Glomerular visceral epithelial cell (primary cell): ENCODE data around the gene OR2H2.

Experiments
- DNase-seq: peaks from one replicate; pipeline ENCODE4 v3.0.0-alpha.2; 2016; ENCODE audit errors: extremely low spot score

The OR2H2 gene

DNA sequence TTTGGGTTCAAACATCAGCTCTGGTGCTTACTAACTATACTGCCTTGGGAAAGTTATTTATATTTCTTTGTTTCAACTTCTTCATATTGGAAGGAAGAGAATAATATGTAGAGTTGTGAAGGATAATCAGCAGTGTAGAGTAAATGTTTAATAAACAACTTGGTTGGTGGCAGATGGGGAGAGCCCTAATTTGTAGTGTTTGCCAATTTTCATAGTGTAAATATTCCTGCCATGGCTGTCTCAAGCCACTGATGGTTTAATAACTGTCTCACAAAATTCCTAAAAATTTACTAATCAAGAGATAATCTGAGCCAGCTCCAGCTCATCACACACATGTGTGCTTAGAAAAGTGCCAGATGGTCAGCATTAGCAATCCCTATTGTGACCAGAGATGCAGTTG lies at the start of gene OR2H2:
Gene OR2H2, plus strand, starts transcription at position 301 of the 400 bp plus-strand sequence. CDS start 2,824 bp downstream, outside the sequence.
- DNase-seq: no peak

DNA sequence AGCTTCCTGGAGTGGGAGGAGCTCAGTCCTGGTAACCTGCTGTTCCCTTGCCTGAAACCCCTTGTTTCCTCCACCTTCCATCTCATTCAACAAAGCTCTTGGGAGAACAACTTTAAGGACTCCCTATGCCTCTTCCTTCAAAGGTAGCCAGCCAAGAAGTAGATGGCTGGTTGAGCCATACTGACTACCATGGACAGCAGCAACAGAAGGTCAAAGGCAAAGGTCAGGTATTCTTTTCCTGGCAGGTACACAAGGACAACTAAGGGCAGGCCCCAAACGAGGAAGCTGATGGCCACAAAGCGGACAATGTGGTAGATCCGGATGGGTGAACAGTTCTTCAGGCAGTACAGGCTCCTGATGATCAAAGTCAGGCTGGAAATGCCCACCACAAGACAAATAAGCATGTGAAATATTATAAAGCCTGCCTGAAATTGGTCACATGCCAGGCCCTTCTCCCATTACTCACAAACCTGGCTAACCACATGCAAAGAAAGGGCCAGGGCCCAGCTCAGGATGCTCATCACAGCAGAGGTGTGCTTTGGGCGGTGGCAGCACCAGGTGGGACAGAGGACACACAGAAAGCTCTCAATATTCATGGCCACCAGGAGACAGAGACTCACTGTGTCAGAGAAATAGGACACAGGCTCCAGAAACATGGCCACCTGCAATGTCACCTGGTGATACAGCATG lies 47.1 kb upstream of the OR2H2 start:
- peak; percentile 9 for DNase-seq

DNA sequence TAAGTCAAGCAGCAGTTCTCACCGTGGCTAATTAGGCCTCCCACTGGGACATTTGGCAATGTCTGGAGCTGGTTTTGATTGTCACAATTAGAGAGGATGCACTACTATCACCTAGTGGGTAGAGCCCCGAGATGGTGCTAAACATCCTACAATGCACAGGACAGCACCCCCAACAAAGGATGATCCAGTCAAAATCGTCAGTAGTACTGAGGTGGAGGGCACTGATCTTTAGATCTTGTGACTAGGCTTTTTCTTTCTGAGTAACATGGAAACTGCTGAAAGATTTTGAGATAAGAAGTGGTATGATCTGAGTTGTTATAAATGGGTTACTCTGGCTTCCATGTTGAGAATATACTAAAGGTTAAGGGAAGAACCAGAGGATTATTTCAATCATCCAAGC lies 37.3 kb upstream of the OR2H2 start:
- no peak for DNase-seq

DNA sequence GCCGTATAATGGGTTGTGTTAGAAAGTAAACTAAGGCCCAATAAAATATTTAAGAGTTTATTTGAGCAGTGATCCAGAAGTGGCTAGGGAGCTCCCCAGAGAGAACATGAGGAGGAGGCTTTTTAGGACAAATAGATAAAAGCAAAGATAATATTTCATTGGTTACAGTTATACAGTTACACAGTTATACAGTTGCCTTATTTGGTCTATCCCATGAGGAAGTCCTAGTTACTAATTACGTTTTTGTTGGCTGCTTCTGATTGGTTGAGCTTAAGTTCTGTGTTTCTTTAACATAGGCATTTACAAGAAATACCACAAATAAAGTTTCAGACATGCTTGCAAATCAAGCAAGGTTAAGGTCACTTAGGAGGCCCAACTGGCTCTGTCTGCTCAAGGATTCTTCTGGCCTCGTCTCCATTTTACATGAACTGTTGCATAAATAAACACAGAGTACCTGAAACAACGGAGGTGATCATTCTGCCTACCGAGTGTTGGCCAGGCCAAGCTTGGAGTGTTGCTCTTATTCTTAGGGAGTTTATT lies 32.3 kb upstream of the OR2H2 start:
- peak; percentile 51 for DNase-seq

DNA sequence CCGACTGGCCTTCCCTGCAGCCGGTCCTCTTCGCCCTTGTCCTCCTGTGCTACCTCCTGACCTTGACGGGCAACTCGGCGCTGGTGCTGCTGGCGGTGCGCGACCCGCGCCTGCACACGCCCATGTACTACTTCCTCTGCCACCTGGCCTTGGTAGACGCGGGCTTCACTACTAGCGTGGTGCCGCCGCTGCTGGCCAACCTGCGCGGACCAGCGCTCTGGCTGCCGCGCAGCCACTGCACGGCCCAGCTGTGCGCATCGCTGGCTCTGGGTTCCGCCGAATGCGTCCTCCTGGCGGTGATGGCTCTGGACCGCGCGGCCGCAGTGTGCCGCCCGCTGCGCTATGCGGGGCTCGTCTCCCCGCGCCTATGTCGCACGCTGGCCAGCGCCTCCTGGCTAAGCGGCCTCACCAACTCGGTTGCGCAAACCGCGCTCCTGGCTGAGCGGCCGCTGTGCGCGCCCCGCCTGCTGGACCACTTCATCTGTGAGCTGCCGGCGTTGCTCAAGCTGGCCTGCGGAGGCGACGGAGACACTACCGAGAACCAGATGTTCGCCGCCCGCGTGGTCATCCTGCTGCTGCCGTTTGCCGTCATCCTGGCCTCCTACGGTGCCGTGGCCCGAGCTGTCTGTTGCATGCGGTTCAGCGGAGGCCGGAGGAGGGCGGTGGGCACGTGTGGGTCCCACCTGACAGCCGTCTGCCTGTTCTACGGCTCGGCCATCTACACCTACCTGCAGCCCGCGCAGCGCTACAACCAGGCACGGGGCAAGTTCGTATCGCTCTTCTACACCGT lies 31.5 kb upstream of the OR2H2 start:
- no peak for DNase-seq

DNA sequence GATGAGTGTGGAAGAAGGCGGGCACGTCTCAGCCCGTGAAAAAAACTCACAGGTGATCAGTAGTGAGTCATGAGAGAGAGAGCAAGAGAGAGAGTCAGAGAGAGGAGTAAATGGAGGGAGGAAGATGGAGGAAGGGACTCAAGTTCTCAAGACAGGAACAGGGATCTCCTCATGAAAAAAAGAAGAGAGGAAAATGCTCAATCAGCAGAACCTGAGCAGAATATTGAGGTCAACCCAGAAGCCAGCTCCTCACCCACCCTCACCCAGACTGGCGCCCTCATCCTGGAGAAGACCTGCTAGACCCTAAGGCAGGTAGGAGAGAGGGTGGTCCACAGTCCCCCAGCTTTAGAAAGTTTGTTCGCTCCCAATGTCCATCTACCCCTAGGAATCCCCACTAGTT lies 30.2 kb upstream of the OR2H2 start:
- DNase-seq: no peak

DNA sequence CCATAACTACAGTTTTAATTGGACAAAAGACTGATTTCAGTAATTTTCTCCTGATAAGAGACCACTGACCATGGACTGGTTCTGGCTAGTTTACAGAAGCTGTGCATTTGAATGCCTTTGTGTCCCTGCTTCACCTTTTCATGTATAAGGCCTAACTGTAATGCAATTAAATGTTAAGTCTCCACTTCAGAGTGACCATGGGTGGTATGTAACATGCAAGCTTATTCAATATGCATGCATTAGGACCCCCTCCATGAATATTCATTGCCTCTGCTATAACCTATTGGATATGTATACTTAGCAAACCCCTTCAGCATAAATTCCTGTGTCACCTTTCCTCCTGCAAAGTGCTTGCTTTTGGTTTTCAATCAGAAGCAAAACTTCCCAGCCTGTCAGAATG lies 27.6 kb upstream of the OR2H2 start:
- DNase-seq: no peak

DNA sequence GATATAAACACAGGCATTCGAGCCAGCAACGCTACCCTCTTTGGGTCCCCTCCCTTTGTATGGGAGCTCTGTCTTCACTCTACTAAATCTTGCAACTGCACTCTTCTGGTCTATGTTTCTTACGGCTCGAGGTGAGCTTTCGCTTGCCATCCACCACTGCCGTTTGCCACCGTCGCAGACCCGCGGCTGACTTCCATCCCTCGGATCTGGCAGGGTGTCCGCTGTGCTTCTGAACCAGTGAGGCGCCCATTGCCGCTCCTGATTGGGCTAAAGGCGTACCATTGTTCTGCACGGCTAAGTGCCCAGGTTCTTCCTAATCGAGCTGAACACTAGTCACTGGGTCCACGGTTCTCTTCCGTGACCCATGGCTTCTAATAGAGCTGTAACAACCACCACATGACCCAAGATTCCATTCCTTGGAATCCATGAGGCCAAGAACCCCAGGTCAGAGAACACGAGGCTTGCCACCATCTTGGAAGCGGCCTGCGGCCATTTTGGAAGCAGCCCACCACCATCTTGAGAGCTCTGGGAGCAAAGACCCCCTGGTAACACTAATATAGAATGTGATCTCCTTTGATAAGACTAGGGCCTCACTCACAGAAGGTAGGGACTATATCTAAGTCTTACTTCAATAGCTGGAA lies 26.4 kb upstream of the OR2H2 start:
- DNase-seq: no peak

DNA sequence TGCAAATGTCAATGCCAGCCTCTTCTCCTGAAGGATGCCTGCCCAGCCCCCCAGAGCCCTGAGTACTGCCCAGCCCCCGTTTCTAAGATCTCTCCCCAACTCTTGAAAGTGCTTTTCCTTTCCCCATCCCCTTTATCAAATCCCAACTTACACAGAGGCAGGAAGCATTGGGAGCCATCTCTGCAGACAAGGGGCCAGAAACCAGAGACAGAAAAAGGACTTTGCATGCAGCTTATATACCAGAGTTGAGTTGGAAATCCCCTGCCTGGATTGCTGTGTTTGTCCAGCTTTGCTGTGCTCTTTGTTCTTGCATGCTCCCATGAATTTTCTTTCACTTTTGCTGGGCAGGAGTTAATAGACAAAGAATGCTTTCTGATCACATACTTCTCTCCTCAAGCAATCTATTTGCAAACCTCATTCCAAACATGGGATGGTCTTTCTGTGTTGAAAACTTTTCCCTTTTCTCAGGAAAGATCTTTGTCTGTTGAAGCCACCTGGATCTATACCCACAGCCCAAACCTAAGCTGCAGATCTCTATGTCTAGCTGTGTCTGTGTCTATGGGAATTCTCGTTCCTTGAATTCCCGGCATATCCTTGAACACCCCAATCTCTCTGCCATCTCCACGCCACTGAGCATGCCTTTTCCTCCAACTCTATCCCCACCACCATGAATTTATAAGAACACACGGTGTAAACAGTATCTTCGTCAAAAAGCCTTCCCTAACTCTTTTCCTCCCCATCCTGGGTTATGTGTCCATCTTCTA lies 25.2 kb upstream of the OR2H2 start, which contains the start of gene UBD:
Gene UBD, minus strand, starts transcription at position 209 of the 764 bp plus-strand sequence. Its CDS starts 31 bp downstream, at position 178.
- DNase-seq: peak; percentile 56

DNA sequence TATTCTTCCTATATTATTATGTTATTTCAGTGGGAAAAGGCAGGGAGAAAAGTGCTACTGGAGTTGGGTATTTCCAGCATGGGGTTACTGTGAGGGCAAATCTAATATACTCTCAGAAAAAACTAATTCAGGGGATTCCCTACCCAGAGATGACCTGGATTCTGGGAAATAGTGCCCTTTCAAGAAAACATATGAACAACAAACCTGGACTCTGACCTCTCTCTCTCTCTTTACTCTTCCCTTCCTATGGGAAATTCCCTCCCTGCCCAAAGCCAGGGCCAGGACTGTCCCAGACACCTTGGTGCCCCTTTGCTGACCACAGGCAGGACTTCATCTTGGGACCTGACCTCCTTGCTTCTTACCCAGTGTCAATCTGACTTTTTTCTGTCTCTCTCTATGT lies 23.8 kb upstream of the OR2H2 start:
- DNase-seq: peak; percentile 45

DNA sequence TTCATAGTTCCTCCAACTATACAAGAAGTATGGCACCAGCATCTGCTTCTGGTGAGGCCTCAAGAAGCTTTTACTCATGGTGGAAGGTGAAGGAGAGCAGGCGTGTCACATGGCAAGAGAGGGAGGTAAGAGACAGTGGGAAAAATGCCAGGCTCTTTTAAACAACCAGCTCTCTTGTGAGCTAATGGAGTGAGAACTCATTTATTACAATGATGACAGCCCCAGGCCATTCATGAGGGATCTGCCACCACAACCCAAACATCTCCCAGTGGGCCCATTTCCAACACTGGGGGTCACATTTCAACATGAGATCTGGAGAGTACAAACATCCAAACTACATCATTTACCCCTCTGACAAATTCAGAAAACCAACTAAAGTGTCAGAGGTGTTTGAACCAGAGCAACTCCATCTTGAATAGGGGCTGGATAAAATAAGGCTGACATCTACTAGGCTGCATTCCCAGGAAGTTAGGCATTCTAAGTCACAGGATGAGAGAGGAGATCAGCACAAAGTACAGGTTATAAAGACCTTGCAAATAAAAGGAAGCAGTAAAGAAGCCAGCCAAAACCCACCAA lies 23.2 kb upstream of the OR2H2 start:
- DNase-seq: peak; percentile 34

DNA sequence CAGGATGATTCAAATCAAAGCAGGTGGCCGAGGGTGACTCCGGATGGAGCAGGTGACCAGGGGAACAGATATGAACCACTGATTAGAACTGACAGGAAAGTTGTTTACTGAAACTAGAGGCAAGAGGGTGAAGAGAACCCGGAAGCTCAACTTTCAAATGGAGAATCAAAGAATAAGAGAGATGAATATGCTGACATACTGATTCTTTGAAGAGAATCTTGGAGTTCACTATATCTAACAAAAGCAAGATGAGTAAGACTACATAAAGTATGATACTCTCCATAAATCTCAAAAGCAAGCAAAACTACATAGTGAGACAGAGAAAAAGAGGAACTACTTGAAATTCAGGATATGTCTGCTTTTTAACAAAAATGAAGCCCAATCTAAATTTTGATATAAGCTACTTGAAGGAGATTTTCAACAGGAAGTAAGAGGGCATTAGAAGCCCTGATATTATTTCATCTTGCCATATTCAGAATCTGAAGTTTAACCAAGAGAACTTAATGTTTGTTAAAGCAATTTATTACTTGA lies 21.4 kb upstream of the OR2H2 start:
- DNase-seq: no peak

DNA sequence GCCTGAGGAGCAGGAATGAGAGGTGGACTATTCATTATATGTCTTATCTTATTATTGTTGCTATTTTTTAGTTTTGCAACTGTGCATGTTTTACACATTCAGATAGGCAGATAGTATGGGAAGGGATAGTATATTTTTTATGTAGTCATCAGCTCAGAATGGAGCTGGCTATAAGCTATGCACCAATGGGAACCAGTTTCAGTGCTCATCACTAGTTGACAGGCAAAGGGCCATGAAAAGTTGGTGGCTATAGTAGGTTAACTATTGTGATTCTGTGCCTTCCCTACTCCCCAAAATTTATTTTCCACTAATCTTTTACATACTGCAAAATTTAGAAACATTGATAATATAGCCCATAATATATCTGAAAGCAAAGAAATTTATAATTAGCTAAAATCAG lies 20.0 kb upstream of the OR2H2 start:
- DNase-seq: no peak

DNA sequence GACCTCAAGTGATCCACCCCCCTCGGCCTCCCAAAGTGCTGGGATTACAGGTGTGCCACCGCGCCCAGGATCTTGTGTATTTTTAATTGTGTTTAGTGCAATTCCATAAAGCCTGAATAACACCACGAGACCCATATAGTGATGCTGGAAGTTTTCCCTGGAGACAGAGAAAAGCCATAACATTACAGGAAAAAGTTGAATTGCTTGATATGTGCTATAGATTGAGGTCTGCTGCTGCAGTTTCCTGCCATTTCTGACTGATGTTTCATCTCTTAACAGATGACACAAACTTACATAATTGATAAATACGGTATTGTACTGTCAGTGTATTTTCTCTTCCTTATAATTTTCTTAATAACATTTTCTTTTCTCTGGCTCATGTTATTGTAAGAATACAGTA lies 18.1 kb upstream of the OR2H2 start:
- no peak for DNase-seq

DNA sequence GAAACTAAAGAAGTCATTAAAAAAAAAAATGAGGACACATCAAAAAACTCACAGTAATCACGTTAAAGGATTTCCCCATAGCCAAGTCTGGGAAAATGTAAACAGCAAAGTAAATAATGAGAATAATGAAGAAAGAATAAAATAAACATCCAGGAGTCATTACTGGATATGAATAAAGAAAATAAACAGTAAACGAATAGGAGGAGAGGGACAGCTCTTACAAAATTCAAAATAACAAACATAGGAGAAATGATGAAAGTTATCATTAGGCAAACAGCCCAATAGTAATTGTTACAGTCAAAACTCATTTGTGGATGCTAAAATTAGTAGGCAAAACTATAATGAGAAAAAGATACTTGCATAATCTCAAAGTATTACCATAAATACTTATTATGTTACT lies 17.4 kb upstream of the OR2H2 start:
- no peak for DNase-seq

DNA sequence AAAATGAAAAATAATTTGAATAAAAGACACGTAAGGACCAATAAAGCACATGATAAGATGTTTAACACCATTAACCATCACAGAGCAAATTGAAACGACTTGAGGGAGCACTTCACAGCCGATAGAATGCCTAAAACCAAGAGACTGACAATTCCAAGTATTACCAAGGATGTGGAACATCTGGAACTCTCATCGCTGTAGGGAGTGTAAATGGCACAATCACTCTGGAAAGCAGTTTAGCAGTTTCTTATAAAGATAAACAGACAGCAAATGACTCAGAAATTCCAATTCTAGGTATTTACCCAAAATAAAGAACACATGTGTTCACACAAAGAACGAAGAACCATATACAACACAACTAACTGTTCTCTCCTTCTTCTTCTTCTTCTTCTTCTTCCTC lies 16.9 kb upstream of the OR2H2 start:
- no peak for DNase-seq

DNA sequence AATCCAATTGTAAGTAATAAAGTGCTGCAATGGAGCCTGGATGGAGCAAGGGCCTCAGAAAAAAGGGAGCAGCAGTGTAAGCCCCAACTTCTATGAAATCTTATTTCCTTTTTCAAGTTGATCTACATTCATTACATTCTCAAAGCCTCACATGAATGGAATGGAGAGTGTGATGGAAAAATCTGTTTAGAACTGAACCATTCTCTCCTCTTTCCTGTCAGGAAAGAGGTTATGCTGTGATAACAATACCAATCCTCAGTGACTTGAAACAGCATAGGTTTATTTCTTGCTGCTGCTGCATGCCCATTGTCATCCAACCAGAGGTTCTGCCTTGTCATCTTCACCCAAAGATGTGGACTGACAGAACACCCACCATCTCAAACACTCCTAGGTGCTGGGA lies 8.9 kb upstream of the OR2H2 start:
- DNase-seq: no peak

DNA sequence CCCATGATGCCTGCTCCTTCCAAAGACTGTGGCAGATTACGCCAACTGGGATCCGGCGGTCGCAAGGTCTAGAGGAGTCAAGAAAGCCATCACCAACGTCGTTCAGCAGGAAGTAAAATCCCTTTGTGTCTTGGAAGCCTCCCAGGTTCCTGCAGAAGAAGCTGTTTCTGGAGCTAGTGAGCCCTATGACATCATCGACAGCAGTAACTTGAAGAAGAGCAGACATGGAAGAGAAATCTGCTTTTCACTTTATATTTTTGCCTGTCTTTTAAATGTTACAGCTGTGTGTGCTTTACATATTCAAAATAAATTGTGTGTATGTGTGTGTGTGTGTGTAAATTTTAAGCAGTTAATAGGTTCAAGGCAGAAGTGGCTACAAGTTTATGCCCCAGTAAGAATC lies 7.4 kb upstream of the OR2H2 start:
- DNase-seq: no peak

DNA sequence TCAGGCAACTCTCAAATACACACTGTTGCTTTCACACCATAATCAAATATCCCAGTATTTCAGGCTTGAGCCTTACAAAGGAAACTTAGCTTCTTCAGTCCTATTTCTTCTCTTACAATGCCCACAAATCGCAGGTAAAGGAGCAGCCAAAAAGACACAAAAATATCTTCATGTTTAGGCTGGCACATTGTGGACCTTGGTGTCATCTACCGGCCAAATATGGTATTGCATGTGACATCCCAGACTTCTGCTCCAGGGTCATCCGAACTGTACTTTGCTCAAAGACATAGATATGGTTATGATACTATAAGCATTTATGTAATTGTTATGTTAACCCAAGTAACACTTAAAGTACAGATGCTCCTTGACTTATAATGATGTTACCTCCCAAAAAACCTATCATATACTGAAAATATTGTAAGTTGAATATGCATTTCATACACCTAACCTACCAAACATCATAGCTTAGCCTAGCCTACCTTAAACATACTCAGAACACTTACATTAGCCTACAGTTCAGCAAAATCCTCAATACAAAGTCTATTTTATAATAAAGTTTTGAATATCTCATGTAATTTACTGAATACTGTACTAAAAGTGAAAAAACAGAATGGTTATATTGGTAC lies 4.6 kb downstream of the OR2H2 start:
- peak; percentile 68 for DNase-seq

DNA sequence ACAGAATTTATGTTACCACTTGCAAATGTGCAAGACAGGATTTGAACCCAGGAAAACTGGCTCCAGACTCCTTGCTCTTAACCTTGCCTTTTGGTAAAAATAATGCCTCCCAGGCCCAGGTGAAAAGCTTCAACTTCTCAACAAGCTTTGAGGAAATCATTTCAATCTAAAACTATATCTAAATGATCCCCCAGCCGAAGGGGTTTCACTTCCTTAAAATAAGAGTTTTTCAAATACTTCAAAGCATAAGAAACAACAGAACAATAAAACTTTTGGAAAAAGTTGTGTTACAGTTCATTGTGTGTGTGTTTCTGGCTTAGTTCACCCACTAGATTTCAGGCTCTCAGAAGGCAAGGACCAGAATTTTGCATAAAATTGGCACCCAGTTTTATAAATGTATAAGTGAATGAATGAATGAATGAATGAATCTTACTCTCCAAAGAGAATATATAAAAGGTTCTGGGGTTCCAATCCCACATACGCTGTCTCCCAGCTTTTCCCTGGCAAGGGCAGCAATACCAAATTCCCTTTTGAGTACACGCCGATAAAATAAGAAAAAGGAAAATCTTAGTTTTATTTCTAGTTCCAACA lies 5.4 kb downstream of the OR2H2 start:
- no peak for DNase-seq
